ENCODE data around the gene COPS6.
A peak's percentile ranks its signal among the peaks of the same experiment; 100 is the strongest.

The COPS6 gene

GRCh38 chr7:100088621-100089457 lies at the start of gene COPS6:
TSS of gene COPS6 (plus strand) at chr7:100088969. CDS start at chr7:100088991, 22 bp downstream.
- peak; percentile 49 to 79 for DNase-seq

- no peak for DNase-seq
Measured at GRCh38 chr7:100040575-100040974, 48.2 kb upstream of the COPS6 start.

DNA sequence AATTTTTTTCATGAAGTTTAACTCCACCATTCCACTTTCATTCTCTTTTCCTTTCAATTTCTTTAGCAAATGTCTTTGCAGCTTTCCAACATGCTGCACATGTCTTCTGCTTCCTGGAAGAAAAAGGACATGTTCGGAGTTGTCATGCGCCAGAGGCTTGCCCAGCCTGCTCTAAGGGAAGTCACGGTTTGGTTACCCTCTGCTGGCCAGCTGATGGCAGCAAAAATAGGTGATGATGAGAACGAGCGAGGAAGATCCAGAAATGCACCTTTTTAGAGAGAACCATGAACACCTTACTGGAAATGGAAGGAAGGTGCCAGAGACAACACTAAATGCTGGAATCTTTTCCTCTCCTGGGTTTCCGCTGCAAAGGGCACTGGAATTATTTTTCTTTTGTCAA lies 44.1 kb upstream of the COPS6 start:
- no peak for DNase-seq

- DNase-seq: no peak
Measured at GRCh38 chr7:100048680-100049079, 40.1 kb upstream of the COPS6 start.

- DNase-seq: peak; percentile 57 to 82
Measured at GRCh38 chr7:100049441-100050291, 39.1 kb upstream of the COPS6 start, which contains the start of gene ZSCAN21. TSS of gene ZSCAN21 (plus strand) at chr7:100049774. CDS start at chr7:100057007, 7,233 bp downstream.

- DNase-seq: no peak
Measured at GRCh38 chr7:100051611-100052010, 37.2 kb upstream of the COPS6 start.

DNA sequence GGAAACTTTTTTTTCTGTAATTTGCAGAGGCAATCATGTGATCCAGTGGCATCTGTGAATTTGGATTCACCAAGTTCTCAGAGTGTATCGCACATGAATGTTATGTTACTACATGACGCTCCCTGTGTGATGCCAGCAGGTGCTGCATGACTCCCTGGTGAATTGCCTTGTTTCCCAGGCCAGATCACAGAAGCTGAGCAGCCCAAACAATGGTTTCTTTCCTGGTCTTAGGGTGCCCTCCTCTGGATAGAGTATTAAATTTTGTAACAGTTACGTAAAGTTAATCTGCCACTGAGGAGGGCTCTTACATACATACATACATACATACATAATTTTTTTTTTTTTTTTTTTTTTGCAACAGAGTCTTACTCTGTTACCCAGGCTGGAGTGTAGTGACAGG lies 35.6 kb upstream of the COPS6 start:
- peak; percentile 57 to 87 for DNase-seq

GRCh38 chr7:100057006-100057405 lies 31.8 kb upstream of the COPS6 start:
- DNase-seq: no peak

GRCh38 chr7:100059251-100059739 lies 29.5 kb upstream of the COPS6 start:
- DNase-seq: no peak

GRCh38 chr7:100061518-100062193 lies 27.1 kb upstream of the COPS6 start:
- no peak for DNase-seq

DNA sequence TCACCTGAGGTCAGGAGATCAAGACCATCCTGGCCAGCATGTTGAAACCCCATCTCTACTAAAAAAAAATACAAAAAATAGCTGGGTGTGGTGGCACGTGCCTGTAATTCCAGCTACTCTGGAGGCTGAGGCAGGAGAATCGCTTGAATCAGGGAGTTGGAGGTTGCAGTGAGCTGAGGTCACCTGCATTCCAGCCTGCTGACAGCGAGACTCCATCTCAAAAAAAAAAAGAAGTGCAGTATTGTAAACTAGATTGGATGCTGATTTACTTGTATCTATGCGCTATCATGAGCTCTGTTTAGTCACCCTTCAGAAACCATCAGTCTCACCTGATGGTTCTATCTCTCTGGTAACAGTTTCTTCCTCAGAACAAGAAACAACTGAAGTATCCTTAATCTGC lies 25.4 kb upstream of the COPS6 start:
- no peak for DNase-seq

DNA sequence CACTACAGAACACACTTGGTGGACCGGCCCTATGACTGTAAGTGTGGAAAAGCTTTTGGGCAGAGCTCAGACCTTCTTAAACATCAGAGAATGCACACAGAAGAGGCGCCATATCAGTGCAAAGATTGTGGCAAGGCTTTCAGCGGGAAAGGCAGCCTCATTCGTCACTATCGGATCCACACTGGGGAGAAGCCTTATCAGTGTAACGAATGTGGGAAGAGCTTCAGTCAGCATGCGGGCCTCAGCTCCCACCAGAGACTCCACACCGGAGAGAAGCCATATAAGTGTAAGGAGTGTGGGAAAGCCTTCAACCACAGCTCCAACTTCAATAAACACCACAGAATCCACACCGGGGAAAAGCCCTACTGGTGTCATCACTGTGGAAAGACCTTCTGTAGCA lies 24.6 kb upstream of the COPS6 start:
- DNase-seq: no peak

GRCh38 chr7:100065452-100066186 lies 23.1 kb upstream of the COPS6 start:
- DNase-seq: no peak

DNA sequence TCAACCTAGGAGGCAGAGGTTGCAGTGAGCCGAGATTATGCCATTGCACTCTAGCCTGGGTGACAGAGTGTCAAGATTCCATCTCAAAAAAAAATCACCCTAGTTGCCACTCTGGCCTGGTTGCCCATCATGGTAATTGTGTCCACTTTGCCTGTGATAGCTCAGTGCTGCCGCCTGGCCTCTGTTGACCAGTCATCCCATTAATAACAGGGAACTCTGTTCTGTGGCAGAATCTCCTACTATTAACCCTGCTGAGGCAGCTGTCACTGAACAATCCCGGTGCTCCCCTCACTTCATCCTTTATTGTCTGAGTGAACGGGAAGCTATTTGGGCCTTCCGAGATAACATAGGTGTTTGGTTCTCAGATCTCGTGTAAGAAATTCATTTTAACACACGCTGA lies 21.8 kb upstream of the COPS6 start:
- DNase-seq: no peak

DNA sequence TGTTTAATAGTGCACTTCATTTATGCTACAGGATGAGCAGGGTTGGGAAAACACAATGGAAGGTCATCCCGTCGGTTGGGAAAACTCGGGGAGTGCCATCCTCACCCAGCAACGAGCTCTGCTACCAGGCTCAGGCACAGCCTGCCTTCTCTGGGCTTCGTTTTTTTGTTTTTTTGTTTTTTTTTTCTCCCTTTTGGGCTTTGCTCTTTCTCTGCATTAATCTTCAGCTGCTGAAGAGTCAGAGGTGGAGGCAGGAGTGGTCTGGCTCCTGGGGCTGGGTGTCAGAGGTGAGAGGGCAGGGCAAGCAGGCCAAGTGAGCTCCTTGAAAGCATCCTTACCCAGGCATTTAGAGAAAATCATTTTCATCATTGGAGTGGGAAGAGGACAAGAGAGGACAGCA lies 18.8 kb upstream of the COPS6 start:
- DNase-seq: no peak

GRCh38 chr7:100071018-100071723 lies 17.6 kb upstream of the COPS6 start:
- DNase-seq: no peak

GRCh38 chr7:100072462-100072861 lies 16.3 kb upstream of the COPS6 start:
- no peak for DNase-seq

GRCh38 chr7:100074841-100075240 lies 13.9 kb upstream of the COPS6 start:
- no peak for DNase-seq

- DNase-seq: no peak
Measured at GRCh38 chr7:100075418-100075817, 13.4 kb upstream of the COPS6 start.

DNA sequence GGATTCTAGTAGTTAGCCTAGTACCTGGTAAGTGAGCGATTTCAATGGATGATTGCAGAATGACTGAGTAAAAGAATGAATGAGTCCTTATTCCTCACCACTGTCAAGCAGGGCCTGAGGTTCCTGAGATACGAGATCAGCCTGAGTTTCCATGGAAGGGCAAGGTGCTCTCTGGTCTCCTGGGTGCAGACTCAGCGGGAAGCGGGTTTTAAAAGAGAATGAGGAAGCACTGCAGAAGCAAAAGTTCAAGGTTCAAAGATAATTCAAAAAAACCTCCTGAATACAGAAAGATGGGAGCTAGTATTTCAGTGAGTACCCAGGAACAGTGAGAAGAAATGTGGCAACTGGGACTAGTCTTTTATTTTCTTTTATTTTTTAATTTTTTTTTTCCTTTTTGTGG lies 11.6 kb upstream of the COPS6 start:
- no peak for DNase-seq

DNA sequence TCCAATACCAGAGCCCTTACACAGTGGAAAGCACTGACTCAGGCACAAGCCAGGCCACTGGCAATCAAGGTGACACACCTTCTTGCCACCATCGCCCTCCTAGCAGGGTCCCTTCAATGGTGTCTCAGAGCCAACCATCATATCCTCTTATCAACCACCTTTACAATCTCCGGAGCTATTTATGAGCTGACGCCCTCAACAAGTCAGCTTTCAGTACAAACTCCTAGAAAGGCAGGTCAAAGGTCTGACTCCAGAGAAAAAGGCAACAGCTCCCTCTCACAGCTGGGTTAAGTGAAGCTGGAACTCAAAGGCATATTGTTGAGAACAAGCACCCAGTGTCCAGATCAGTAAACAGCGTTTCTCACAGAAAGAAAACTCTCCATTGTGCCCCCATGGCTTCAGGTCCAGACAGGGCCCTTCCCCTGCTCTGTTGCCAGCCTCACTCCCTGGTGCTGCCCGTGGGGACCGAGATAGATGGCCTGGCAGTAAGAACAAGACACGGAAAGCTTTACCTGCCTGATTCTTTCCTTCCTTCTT lies 9.7 kb upstream of the COPS6 start:
- DNase-seq: peak; percentile 63 to 84
